HG03558 (cell line): ENCODE measurements around the gene ZFYVE16.
"Not testable (repeated sequence)": the region's sequence is repeated elsewhere in the genome, so short reads cannot be mapped to it uniquely, and the experiment has no call there.

Experiments used
- ATAC-seq: cut with Tn5 transposase; IDR thresholded peaks from one replicate; pipeline ENCODE4 v1.9.1; 2021; ENCODE audit warnings: moderate number of reproducible peaks; ENCODE audit not compliant: unreplicated experiment; ENCODE audit errors: extremely low read depth

The ZFYVE16 gene

GRCh38 chr5:80408484-80409366 lies 861 bp downstream of the ZFYVE16 start:
- no peak for ATAC-seq

- ATAC-seq, result no peak
Measured at GRCh38 chr5:80409367-80409966, 1.6 kb downstream of the ZFYVE16 start.

GRCh38 chr5:80411589-80412219 lies 3.8 kb downstream of the ZFYVE16 start:
- ATAC-seq, result no peak

- ATAC-seq, result no peak
Measured at GRCh38 chr5:80414113-80414512, 6.2 kb downstream of the ZFYVE16 start.

- no peak for ATAC-seq
Measured at GRCh38 chr5:80417973-80418372, 10.1 kb downstream of the ZFYVE16 start.

- ATAC-seq, result not testable (repeated sequence)
Measured at GRCh38 chr5:80424365-80424764, 16.5 kb downstream of the ZFYVE16 start.

- no peak for ATAC-seq
Measured at GRCh38 chr5:80435476-80435875, 27.6 kb downstream of the ZFYVE16 start.

- ATAC-seq, result no peak
Measured at GRCh38 chr5:80437326-80437725, 29.5 kb downstream of the ZFYVE16 start.

GRCh38 chr5:80438739-80439138 lies 30.9 kb downstream of the ZFYVE16 start:
- ATAC-seq, result no peak

GRCh38 chr5:80439213-80439612 lies 31.3 kb downstream of the ZFYVE16 start:
- no peak for ATAC-seq

- no peak for ATAC-seq
Measured at GRCh38 chr5:80442742-80443141, 34.9 kb downstream of the ZFYVE16 start.

GRCh38 chr5:80453366-80453765 lies 45.5 kb downstream of the ZFYVE16 start:
- ATAC-seq, result no peak

- ATAC-seq, result no peak
Measured at GRCh38 chr5:80463269-80463668, 55.4 kb downstream of the ZFYVE16 start.

GRCh38 chr5:80466669-80467485 lies 59.0 kb downstream of the ZFYVE16 start:
- no peak for ATAC-seq

- no peak for ATAC-seq
Measured at GRCh38 chr5:80468131-80468530, 60.3 kb downstream of the ZFYVE16 start.

- not testable (repeated sequence) for ATAC-seq
Measured at GRCh38 chr5:80470631-80471030, 62.8 kb downstream of the ZFYVE16 start.

- no peak for ATAC-seq
Measured at GRCh38 chr5:80474929-80475328, 67.1 kb downstream of the ZFYVE16 start.

- ATAC-seq, result no peak
Measured at GRCh38 chr5:80479713-80480112, 71.8 kb downstream of the ZFYVE16 start.

GRCh38 chr5:80480354-80480753 lies 72.5 kb downstream of the ZFYVE16 start:
- ATAC-seq, result no peak
